MM.1S (cell line): ENCODE results near the gene SLC38A8.

Source experiments
- DNase-seq: peaks from one replicate; pipeline ENCODE4 v3.0.0-alpha.2; 2015
- H2AFZ ChIP-seq: fragments of 300-600 bp; sonication (generic); 2 replicates; pipeline ENCODE4 v1.6.0; 2016; ENCODE audit warnings: antibody characterized with exemption, low read length
- H3F3A ChIP-seq: fragments of 300-600 bp; sonication (generic); 2 replicates; pipeline ENCODE4 v1.6.1; 2016; ENCODE audit warnings: mild to moderate bottlenecking, antibody characterized with exemption, low read length, moderate library complexity, mixed read lengths; ENCODE audit not compliant: insufficient read depth
- H3K27ac ChIP-seq: fragments of 300-600 bp; sonication (generic); 2 replicates; pipeline ENCODE4 v1.5.1; 2016; ENCODE audit warnings: mild to moderate bottlenecking, low read length
- H3K27me3 ChIP-seq: fragments of 300-600 bp; sonication (generic); replicated peaks from 2 replicates; pipeline ENCODE4 v1.6.0; 2016; ENCODE audit warnings: low read length; ENCODE audit not compliant: insufficient read depth
- H3K36me3 ChIP-seq: fragments of 300-600 bp; sonication (generic); replicated peaks from 2 replicates; pipeline ENCODE4 v1.6.1; 2016; ENCODE audit warnings: mild to moderate bottlenecking, low read length, mixed read lengths; ENCODE audit not compliant: insufficient read depth
- H3K4me1 ChIP-seq: fragments of 300-600 bp; sonication (generic); 2 replicates; pipeline ENCODE4 v1.6.1; 2016; ENCODE audit warnings: low read length, mixed read lengths
- H3K4me2 ChIP-seq: fragments of 300-600 bp; sonication (generic); 2 replicates; pipeline ENCODE4 v1.6.0; 2016; ENCODE audit warnings: low read depth, low read length
- H3K4me3 ChIP-seq: fragments of 300-600 bp; sonication (generic); 2 replicates; pipeline ENCODE4 v1.5.1; 2016; ENCODE audit warnings: low read length, mixed read lengths
- H3K79me2 ChIP-seq: fragments of 300-600 bp; sonication (generic); 2 replicates; pipeline ENCODE4 v1.6.1; 2016; ENCODE audit warnings: mixed run types, low read length, mixed read lengths
- H3K9ac ChIP-seq: fragments of 300-600 bp; sonication (generic); 2 replicates; pipeline ENCODE4 v1.6.1; 2016; ENCODE audit warnings: low read length, mixed read lengths
- H3K9me2 ChIP-seq: fragments of 300-600 bp; sonication (generic); replicated peaks from 2 replicates; pipeline ENCODE4 v1.6.1; 2016; ENCODE audit warnings: mild to moderate bottlenecking, low read length, mixed read lengths; ENCODE audit not compliant: insufficient read depth
- H3K9me3 ChIP-seq: fragments of 300-600 bp; sonication (generic); replicated peaks from 2 replicates; pipeline ENCODE4 v1.6.1; 2016; ENCODE audit warnings: mild to moderate bottlenecking, low read length, mixed read lengths; ENCODE audit not compliant: insufficient read depth
- H4K20me1 ChIP-seq: fragments of 300-600 bp; sonication (generic); 2 replicates; pipeline ENCODE4 v1.6.1; 2016; ENCODE audit warnings: mild to moderate bottlenecking, low read length, moderate library complexity, mixed read lengths; ENCODE audit not compliant: insufficient read depth
- CTCF ChIP-seq: fragments of 300-600 bp; sonication (generic); IDR thresholded peaks from 2 replicates; pipeline ENCODE4 v1.5.1; 2016; ENCODE audit warnings: antibody characterized with exemption, low read length, mixed read lengths
- EZH2 ChIP-seq: fragments of 300-600 bp; sonication (generic); optimal IDR thresholded peaks from 2 replicates; pipeline ENCODE3; 2017; ENCODE audit warnings: low read depth, mild to moderate bottlenecking, antibody characterized with exemption, low read length, mixed read lengths
- EZH2phosphoT487 ChIP-seq: fragments of 300-600 bp; sonication (generic); IDR thresholded peaks from 2 replicates; pipeline ENCODE4 v1.6.1; 2018; ENCODE audit warnings: antibody characterized with exemption, low read length

The SLC38A8 gene

DNA sequence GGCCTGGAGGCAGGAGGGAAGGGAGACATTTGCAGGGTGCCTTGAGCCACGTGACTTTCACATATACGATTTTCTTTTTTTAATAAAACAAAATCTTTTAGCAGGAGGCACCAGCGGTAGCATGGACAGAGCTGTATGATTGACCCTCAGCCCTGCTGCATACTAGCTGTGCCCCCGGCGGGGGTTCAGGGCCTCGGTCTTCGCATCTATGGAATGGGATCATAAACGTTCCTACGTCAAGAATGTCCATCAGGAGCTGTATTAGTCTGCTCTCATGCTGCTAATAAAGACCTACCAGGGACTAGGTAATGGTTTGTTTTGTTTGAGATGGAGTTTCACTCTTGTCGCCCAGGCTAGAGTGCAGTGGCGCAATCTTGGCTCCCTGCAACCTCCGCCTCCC, 27.2 kb downstream of the SLC38A8 start:
- Histone ChIP-seq H2AFZ (no peak overlapping the region), H3K4me1 (no peaks in the 10 kb centered on the region), H3K4me2 (no peak overlapping the region), H3K79me2 (no peaks in the 10 kb centered on the region), H3F3A (no peaks in the 10 kb centered on the region), H3K27me3 (peaks cover 23% of the 10 kb centered on the region), H3K9ac (no peak overlapping the region), H3K27ac (no peak overlapping the region), H3K9me3 (no peaks in the 10 kb centered on the region), H3K36me3 (no peaks in the 10 kb centered on the region), H3K4me3 (no peak overlapping the region), H4K20me1 (no peaks in the 10 kb centered on the region), H3K9me2 (no peaks in the 10 kb centered on the region)
- no peak for TF ChIP-seq EZH2phosphoT487
- TF ChIP-seq EZH2, result no peak
- TF ChIP-seq CTCF, result no peak
- DNase-seq, result no peak

DNA sequence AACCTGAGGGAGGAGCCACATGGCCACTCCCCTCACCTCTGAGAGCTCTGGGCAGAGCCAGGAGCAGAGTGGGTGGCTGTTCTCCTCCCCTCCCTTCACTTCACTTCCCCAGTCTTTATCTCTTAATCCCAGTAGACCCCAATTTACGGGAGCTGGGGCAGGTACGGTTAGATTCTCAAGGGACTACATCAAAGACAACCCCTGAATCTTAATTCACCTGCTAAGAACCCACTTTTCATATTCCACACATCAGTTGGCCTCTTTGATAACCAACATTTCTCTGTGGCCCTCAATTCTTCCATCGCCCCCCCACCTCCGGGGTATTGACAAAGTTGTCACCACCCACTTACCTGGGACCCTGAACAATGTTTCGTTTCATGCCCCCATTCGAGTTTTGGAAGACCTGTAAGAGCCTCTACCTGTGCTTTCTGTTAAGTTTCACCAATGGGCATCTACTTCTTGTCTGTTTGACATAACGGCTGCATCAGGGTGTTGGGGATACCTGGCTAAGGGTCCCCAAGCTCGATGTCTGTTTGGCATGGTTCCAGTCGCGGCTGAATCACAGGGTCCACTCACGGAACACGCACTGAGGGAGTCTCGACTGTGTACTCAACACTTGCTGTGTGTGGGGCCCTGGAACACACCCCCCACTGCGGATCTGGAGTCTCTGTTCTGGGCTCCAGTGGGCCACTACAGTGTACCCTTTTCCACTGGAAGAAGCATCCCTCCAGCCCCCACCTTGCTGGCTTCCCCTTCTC, 27.8 kb downstream of the SLC38A8 start:
- Histone ChIP-seq H3K9ac (no peak overlapping the region), H3K27ac (no peak overlapping the region), H4K20me1 (no peaks in the 10 kb centered on the region), H3K27me3 (peaks cover 25% of the 10 kb centered on the region), H3K9me3 (no peaks in the 10 kb centered on the region), H3K79me2 (no peaks in the 10 kb centered on the region), H3K9me2 (no peaks in the 10 kb centered on the region), H3K4me2 (no peak overlapping the region), H3K36me3 (no peaks in the 10 kb centered on the region), H3F3A (no peaks in the 10 kb centered on the region), H3K4me1 (no peaks in the 10 kb centered on the region), H2AFZ (no peak overlapping the region), H3K4me3 (no peak overlapping the region)
- TF ChIP-seq CTCF (no peak), EZH2 (no peak), EZH2phosphoT487 (no peak)
- DNase-seq, result no peak

DNA sequence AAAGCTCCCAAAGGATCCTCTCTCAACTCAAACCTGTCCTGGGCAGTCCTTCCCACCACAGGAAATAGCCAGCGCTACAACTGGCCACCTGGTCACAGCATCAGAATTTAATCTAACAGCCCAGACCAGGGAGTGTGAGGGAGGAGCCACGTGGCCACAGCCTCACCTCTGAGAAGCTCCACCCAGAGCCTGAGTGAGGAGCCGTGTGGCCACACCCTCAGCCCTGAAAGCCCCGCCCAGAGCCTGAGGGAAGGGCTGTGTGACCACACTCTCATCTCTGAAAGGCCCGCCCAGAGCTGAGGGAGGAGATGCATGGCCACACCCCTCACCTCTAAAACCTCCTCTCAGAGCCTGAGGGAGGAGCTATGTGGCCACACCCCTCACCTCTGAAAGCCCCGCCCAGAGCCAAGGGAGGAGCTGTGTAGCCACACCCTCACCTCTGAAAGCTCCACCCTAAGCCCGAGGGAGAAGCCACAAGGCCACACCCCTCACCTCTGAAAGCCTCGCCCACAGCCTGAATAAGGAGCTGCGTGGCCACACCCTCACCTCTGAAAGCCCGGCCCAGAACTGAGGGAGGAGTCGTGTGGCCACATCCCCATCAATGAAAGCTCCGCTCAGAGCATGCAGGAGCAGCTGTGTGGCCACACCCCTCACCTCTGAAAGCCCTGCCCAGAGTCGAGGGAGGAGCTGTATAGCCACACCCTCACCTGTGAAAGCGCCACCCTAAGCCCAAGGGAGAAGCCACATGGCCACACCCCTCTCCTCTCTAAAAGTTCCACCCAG, 28.6 kb downstream of the SLC38A8 start:
- Histone ChIP-seq H3K4me3 (no peak overlapping the region), H3K27ac (no peak overlapping the region), H3K4me1 (no peaks in the 10 kb centered on the region), H3K9me3 (no peaks in the 10 kb centered on the region), H4K20me1 (no peaks in the 10 kb centered on the region), H3F3A (no peaks in the 10 kb centered on the region), H3K27me3 (peaks cover 24% of the 10 kb centered on the region), H3K79me2 (no peaks in the 10 kb centered on the region), H3K36me3 (no peaks in the 10 kb centered on the region), H3K9ac (no peak overlapping the region), H3K4me2 (no peak overlapping the region), H3K9me2 (no peaks in the 10 kb centered on the region), H2AFZ (no peak overlapping the region)
- no peak for TF ChIP-seq CTCF
- TF ChIP-seq EZH2phosphoT487, result no peak
- no peak for TF ChIP-seq EZH2
- peak; percentile 88 for DNase-seq
